Body of pancreas (tissue), 4 donors: ENCODE results near the gene FIBCD1. TPM values are rescaled to one million over a fixed set of nuclear protein-coding genes. Genes with fewer than 3 reads are reported as not detected.

Source experiments
- ATAC-seq: fragments of 150-250 bp; one replicate; pipeline ENCODE4 v1.9.1; 2016
- DNase-seq, 4 donors: peaks; one replicate each; pipeline ENCODE4 v3.0.0-alpha.2; 2019
- H3K27ac ChIP-seq, 4 donors: fragments of 200-600 bp; sonication (generic); 1 replicate in 3 of 4; 2 replicates in 1 of 4; pipeline versions ENCODE4 v1.5.1 to v1.6.1; 2016 to 2019; ENCODE audit warnings: mild to moderate bottlenecking in 1 of 4, mixed read lengths in 1 of 4, moderate library complexity in 1 of 4
- H3K27me3 ChIP-seq, 2 donors: fragments of 200-600 bp; sonication (generic); one replicate each; pipeline ENCODE4 v1.6.0; 2016; ENCODE audit warnings: mild to moderate bottlenecking in 1 of 2
- H3K36me3 ChIP-seq, 2 donors: fragments of 200-600 bp; sonication (generic); replicated peaks in 1 of 2; 2 replicates each; pipeline ENCODE4 v1.5.1; 2016; ENCODE audit warnings: low read depth in 2 of 2; ENCODE audit not compliant: insufficient read depth in 1 of 2
- H3K4me1 ChIP-seq: fragments of 200-600 bp; sonication (generic); one replicate; pipeline ENCODE4 v1.6.0; 2016
- H3K4me3 ChIP-seq, 2 donors: fragments of 200-600 bp; sonication (generic); 1 replicate in 1 of 2; 2 replicates in 1 of 2; pipeline ENCODE4 v1.5.1; 2016 to 2019
- H3K9me3 ChIP-seq, 3 donors: fragments of 200-600 bp; sonication (generic); 1 replicate in 2 of 3; 2 replicates in 1 of 3; pipeline ENCODE4 v1.5.1; 2016
- POLR2A ChIP-seq, 3 donors: fragments of 450-650 bp; IDR thresholded peaks; one replicate each; pipeline ENCODE4 v1.6.1; 2016; ENCODE audit warnings: antibody characterized with exemption in 3 of 3, mild to moderate bottlenecking in 2 of 3
- WGBS, 2 donors: methylation state at CpG; one replicate each; pipeline ENCODE4 v1.1.5; 2017; 5-methylcytosine and 5-hydroxymethylcytosine counted together
- intact Hi-C: fragments of 100-400 bp; cut with DNase I; formaldehyde crosslinking; loops from one replicate; pipeline ENCODE4 v1.15.1; 2023
- total RNA-seq, 2 donors: library from RNA; depleted of rRNA; stranded (reverse); fragments of >200 nt; gene quantifications; one replicate each; pipeline ENCODE4 v1.1.0, GENCODE V29; 2016
- TF ChIP-seq, protein P1 (sequence below), 7 experiments: fragments of 450-650 bp in 4 of 7; fragments of 200-600 bp in 3 of 7; sonication (generic) in 3 of 7; IDR thresholded peaks; one replicate each; pipeline ENCODE4 v1.5.1; 2016 to 2019; ENCODE audit warnings: antibody characterized with exemption in 7 of 7

FIBCD1 gene
- under 1 TPM in 1 of 2 donors, not detected in 1; 0.78 TPM for total RNA-seq

DNA sequence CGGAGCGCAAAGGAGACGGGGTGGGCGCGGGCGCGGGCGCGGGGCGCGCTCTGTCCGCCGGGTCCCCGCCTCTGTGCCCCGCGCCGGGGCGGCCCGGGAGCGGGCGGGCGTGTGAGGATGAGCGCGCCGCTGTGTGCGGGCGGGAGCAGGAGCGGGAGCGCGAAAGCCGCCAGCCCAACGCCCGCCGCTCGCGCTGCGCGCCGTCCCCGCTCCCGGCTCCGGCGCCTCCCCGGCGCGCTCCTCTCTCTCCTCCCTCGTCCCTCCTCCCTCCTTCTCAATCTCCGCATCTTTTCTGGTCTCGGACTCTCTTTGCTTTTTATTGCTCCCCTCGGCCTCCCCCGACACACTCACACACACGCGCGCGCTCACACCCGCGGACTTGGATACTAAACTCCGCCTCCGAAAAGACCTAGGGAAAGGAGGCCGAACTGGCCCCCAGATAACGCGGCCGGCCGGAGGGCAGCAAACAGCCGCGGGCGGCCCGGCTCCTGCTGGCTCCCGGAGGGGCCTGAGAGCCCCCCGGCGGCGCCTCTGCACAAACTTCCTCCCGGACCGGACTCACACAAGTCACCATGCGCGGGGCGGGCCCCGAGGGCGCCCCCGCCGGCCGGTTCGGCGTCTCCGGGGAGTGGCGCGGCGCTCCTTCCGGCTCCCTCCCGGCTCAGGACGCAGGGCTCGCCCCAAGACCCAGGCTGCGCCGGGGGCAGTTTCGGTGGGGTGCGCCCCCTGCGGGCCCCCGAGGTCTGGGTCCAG, at the start of gene FIBCD1:
FIBCD1 (minus strand) TSS at position 596 of the 753 bp plus-strand sequence. CDS start 640 bp downstream, outside the sequence.
- ATAC-seq: no peak
- intact Hi-C loops: loop anchor here (10.0 kb wide), 1 partner anchor 174 kb away; no protein-coding TSS in a partner anchor
- H3K9me3 ChIP-seq: no peaks in the 10 kb centered on the region
- H3K27me3 ChIP-seq: peaks cover 0 to 56% of the 10 kb centered on the region in 2 donors
- WGBS, 2 donors: 1% methylated on average over 41 to 94 of the region's 98 CpGs
- peak within 1 kb of the TSS in 1 of 2 donors; percentile 14 for H3K4me3 ChIP-seq
- H3K4me1 ChIP-seq: peaks cover 29% of the 10 kb centered on the region
- TF ChIP-seq, protein P1, sequence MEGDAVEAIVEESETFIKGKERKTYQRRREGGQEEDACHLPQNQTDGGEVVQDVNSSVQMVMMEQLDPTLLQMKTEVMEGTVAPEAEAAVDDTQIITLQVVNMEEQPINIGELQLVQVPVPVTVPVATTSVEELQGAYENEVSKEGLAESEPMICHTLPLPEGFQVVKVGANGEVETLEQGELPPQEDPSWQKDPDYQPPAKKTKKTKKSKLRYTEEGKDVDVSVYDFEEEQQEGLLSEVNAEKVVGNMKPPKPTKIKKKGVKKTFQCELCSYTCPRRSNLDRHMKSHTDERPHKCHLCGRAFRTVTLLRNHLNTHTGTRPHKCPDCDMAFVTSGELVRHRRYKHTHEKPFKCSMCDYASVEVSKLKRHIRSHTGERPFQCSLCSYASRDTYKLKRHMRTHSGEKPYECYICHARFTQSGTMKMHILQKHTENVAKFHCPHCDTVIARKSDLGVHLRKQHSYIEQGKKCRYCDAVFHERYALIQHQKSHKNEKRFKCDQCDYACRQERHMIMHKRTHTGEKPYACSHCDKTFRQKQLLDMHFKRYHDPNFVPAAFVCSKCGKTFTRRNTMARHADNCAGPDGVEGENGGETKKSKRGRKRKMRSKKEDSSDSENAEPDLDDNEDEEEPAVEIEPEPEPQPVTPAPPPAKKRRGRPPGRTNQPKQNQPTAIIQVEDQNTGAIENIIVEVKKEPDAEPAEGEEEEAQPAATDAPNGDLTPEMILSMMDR (IDR thresholded peaks at IDR 0.05): no peak
- no peak for TF ChIP-seq POLR2A (IDR thresholded peaks at IDR 0.05)
- DNase-seq: no peak
- no peaks in the 10 kb centered on the region for H3K36me3 ChIP-seq
- H3K27ac ChIP-seq: no peak within 1 kb of the TSS

DNA sequence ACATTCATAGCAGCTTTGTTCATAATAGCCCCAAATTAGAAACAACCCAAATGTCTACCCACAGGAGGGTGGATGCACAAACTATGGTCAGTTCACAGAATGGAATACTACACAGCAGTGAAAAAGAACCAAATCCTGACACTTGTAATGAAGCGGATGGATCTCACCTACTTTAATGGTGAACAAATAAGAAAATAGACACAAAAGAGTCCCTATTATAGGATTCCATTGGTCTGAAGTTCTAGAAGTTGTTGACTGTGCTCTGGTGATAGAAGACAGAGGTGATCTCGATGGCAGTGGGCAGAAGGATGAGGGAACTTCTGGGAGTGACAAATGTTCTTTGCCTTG, 49.3 kb upstream of the FIBCD1 start:
- Histone ChIP-seq H3K4me1 (no peaks in the 10 kb centered on the region), H3K9me3 (no peaks in the 10 kb centered on the region), H3K27ac (no peak overlapping the region), H3K36me3 (no peaks in the 10 kb centered on the region), H3K27me3 (no peaks in the 10 kb centered on the region), H3K4me3 (no peak overlapping the region)
- DNase-seq (no peak), ATAC-seq (no peak)
- TF ChIP-seq, protein P1 (IDR thresholded peaks at IDR 0.05): no peak
- no peak for TF ChIP-seq POLR2A (IDR thresholded peaks at IDR 0.05)
- WGBS, 2 donors: 67 to 92% methylated on average over 2 of the region's 2 CpGs
- intact Hi-C loops: no loop called here

- no peak for DNase-seq
- Histone ChIP-seq H3K4me1 (no peaks in the 10 kb centered on the region), H3K4me3 (no peak overlapping the region), H3K27ac (no peak overlapping the region), H3K36me3 (no peaks in the 10 kb centered on the region), H3K27me3 (no peaks in the 10 kb centered on the region), H3K9me3 (no peaks in the 10 kb centered on the region)
- intact Hi-C loops: no loop called here
- ATAC-seq: no peak
- no peak for TF ChIP-seq POLR2A (IDR thresholded peaks at IDR 0.05)
- TF ChIP-seq, protein P1 (IDR thresholded peaks at IDR 0.05): no peak
- WGBS, 2 donors: 46 to 52% methylated on average over 10 of the region's 10 CpGs
Measured at GRCh38 chr9:130987738-130988399, 48.8 kb upstream of the FIBCD1 start.

GRCh38 chr9:130987054-130987453, 48.0 kb upstream of the FIBCD1 start:
- H3K36me3 ChIP-seq: no peaks in the 10 kb centered on the region
- no peak overlapping the region for H3K4me3 ChIP-seq
- WGBS, 2 donors: 68 to 74% methylated on average over 6 to 7 of the region's 7 CpGs
- intact Hi-C loops: no loop called here
- ATAC-seq (no peak), DNase-seq (no peak)
- no peak for TF ChIP-seq POLR2A (IDR thresholded peaks at IDR 0.05)
- TF ChIP-seq, protein P1 (IDR thresholded peaks at IDR 0.05): no peak
- H3K4me1 ChIP-seq: no peaks in the 10 kb centered on the region
- no peaks in the 10 kb centered on the region for H3K27me3 ChIP-seq
- no peaks in the 10 kb centered on the region for H3K9me3 ChIP-seq
- no peak overlapping the region for H3K27ac ChIP-seq
